GM20000 (cell line): ENCODE data around the gene COMMD10.

Source experiments
- DNase-seq: peaks from one replicate; pipeline ENCODE4 v3.0.0; 2012; ENCODE audit warnings: low spot score
- CTCF ChIP-seq: IDR thresholded peaks from 2 replicates; pipeline ENCODE4 v1.5.1; 2012; ENCODE audit warnings: mild to moderate bottlenecking, control low read depth; ENCODE audit errors: extremely low read depth, missing control alignments

The COMMD10 gene

GRCh38 chr5:116178925-116179324, 94.1 kb downstream of the COMMD10 start:
- no peak for TF ChIP-seq CTCF
- DNase-seq = no peak

GRCh38 chr5:116209166-116209565, 124.3 kb downstream of the COMMD10 start:
- no peak for DNase-seq
- TF ChIP-seq CTCF = no peak

GRCh38 chr5:116212225-116212624, 127.4 kb downstream of the COMMD10 start:
- no peak for TF ChIP-seq CTCF
- no peak for DNase-seq

- TF ChIP-seq CTCF = no peak
- no peak for DNase-seq
Observed at GRCh38 chr5:116216246-116216645, 131.4 kb downstream of the COMMD10 start.

- no peak for TF ChIP-seq CTCF
- no peak for DNase-seq
Observed at GRCh38 chr5:116225281-116225922, 140.6 kb downstream of the COMMD10 start.

GRCh38 chr5:116229131-116229689, 144.4 kb downstream of the COMMD10 start:
- TF ChIP-seq CTCF = no peak
- no peak for DNase-seq

- no peak for DNase-seq
- no peak for TF ChIP-seq CTCF
Observed at GRCh38 chr5:116231288-116231687, 146.5 kb downstream of the COMMD10 start.
